ENCODE measurements around the gene ANKS1B. TPM values are rescaled to one million over a fixed set of nuclear protein-coding genes. Genes with fewer than 3 reads are reported as not detected.

Gene ANKS1B
- total and polyA plus RNA-seq, 7 donors = 1.0 to 57.3 (median 30.1) TPM; not detected in 1

GRCh38 chr12:98997899-98998298, 986.8 kb downstream of the ANKS1B start:
- H3K36me3 ChIP-seq = no peaks in the 10 kb centered on the region
- no peaks in the 10 kb centered on the region for H3K27me3 ChIP-seq
- no peak for TF ChIP-seq POLR2AphosphoS5 (IDR thresholded peaks at IDR 0.05)
- TF ChIP-seq POLR2A (IDR thresholded peaks at IDR 0.05) = no peak
- H3K9me3 ChIP-seq = no peaks in the 10 kb centered on the region
- no peak overlapping the region for H3K4me3 ChIP-seq
- WGBS, 2 donors = 73 to 82% methylated on average over 1 of the region's 1 CpG
- H3K4me1 ChIP-seq = no peaks in the 10 kb centered on the region
- DNase-seq = no peak
- H3K27ac ChIP-seq = no peak overlapping the region
- intact Hi-C loops (cut with DNase I) = loop anchor here (2.0 to 10.0 kb wide), 3 partner anchors 273 to 431 kb away; no protein-coding TSS in a partner anchor

- TF ChIP-seq CTCF (IDR thresholded peaks at IDR 0.05) = no peak
- TF ChIP-seq POLR2AphosphoS5 (IDR thresholded peaks at IDR 0.05) = no peak
- TF ChIP-seq EP300 (IDR thresholded peaks at IDR 0.05) = no peak
- no peak for TF ChIP-seq POLR2A (IDR thresholded peaks at IDR 0.05)
- H3K27me3 ChIP-seq = no peaks in the 10 kb centered on the region
- no peaks in the 10 kb centered on the region for H3K36me3 ChIP-seq
- no peaks in the 10 kb centered on the region for H3K9me3 ChIP-seq
- H3K4me1 ChIP-seq = no peaks in the 10 kb centered on the region
- intact Hi-C loops (cut with DNase I) = loop anchor here (10.0 kb wide), 1 partner anchor 266 kb away; no protein-coding TSS in a partner anchor
- H3K4me3 ChIP-seq = no peak overlapping the region
- 71 to 83% methylated on average over 3 of the region's 3 CpGs for WGBS, 2 donors
- H3K27ac ChIP-seq = no peak overlapping the region
- no peak for DNase-seq
Measured at GRCh38 chr12:98990648-98991047, 994.1 kb downstream of the ANKS1B start.

GRCh38 chr12:98985156-98985555, 999.6 kb downstream of the ANKS1B start:
- no peak for TF ChIP-seq POLR2A (IDR thresholded peaks at IDR 0.05)
- no peak for TF ChIP-seq POLR2AphosphoS5 (IDR thresholded peaks at IDR 0.05)
- TF ChIP-seq EP300 (IDR thresholded peaks at IDR 0.05) = no peak
- TF ChIP-seq CTCF (IDR thresholded peaks at IDR 0.05) = no peak
- Histone ChIP-seq H3K27me3 (no peaks in the 10 kb centered on the region), H3K9me3 (peaks cover 0 to 4% (median 0%) of the 10 kb centered on the region in 4 donors), H3K36me3 (no peaks in the 10 kb centered on the region), H3K27ac (no peak overlapping the region), H3K4me1 (no peaks in the 10 kb centered on the region), H3K4me3 (no peak overlapping the region)
- DNase-seq = no peak
- 43 to 65% methylated on average over 2 of the region's 2 CpGs for WGBS, 2 donors
- intact Hi-C loops (cut with DNase I) = no loop called here

- intact Hi-C loops (cut with DNase I) = no loop called here
- TF ChIP-seq POLR2AphosphoS5 (IDR thresholded peaks at IDR 0.05) (no peak), POLR2A (IDR thresholded peaks at IDR 0.05) (no peak), EP300 (IDR thresholded peaks at IDR 0.05) (no peak), CTCF (IDR thresholded peaks at IDR 0.05) (no peak)
- Histone ChIP-seq H3K9me3 (peaks cover 0 to 4% (median 0%) of the 10 kb centered on the region in 4 donors), H3K4me3 (no peak overlapping the region), H3K4me1 (no peaks in the 10 kb centered on the region), H3K27me3 (no peaks in the 10 kb centered on the region), H3K27ac (no peak overlapping the region), H3K36me3 (no peaks in the 10 kb centered on the region)
- DNase-seq = no peak
- 90 to 91% methylated on average over 1 of the region's 1 CpG for WGBS, 2 donors
Measured at GRCh38 chr12:98983647-98984046, 1001.1 kb downstream of the ANKS1B start.

GRCh38 chr12:98980508-98980907, 1004.2 kb downstream of the ANKS1B start:
- Histone ChIP-seq H3K27me3 (no peaks in the 10 kb centered on the region), H3K27ac (no peak overlapping the region), H3K4me3 (no peak overlapping the region), H3K36me3 (no peaks in the 10 kb centered on the region), H3K9me3 (peaks cover 0 to 4% (median 0%) of the 10 kb centered on the region in 4 donors), H3K4me1 (no peaks in the 10 kb centered on the region)
- intact Hi-C loops (cut with DNase I) = no loop called here
- TF ChIP-seq EP300 (IDR thresholded peaks at IDR 0.05) = no peak
- TF ChIP-seq CTCF (IDR thresholded peaks at IDR 0.05) = no peak
- no peak for TF ChIP-seq POLR2A (IDR thresholded peaks at IDR 0.05)
- no peak for TF ChIP-seq POLR2AphosphoS5 (IDR thresholded peaks at IDR 0.05)
- DNase-seq = no peak
